ENCODE results near the gene EIF2S3B. TPM values are rescaled to one million over a fixed set of nuclear protein-coding genes. Genes with fewer than 3 reads are reported as not detected.

The EIF2S3B gene
- total RNA-seq, result 0.94 TPM

GRCh38 chr12:10505620-10506019, at the start of gene EIF2S3B:
EIF2S3B (plus strand) TSS chr12:10505890; CDS start chr12:10505903, 13 bp downstream.

Small RNA genes lying within 50 kb of the gene (small RNA-seq; reads per million reads assigned to genes)
- gene SLC25A39P2 (ENCODE audit: low replicate concordance), result not detected

Other genes with a start within 250 kb of the EIF2S3B start
- 0.63 TPM for gene KLRD1, start 198.0 kb upstream of the EIF2S3B start, total RNA-seq
- 0.31 TPM for gene KLRK1, start 115.8 kb upstream of the EIF2S3B start, total RNA-seq
- not detected for gene KLRC4, start 96.1 kb upstream of the EIF2S3B start, total RNA-seq
- 0.63 TPM for gene KLRC3, start 85.3 kb upstream of the EIF2S3B start, total RNA-seq
- 0.31 TPM for gene KLRC2, start 69.9 kb upstream of the EIF2S3B start, total RNA-seq
- not detected for gene KLRC1, start 52.5 kb upstream of the EIF2S3B start, total RNA-seq
- gene MAGOHB, start 107.7 kb downstream of the EIF2S3B start, total RNA-seq, result 31.0 TPM
- gene STYK1, start 168.2 kb downstream of the EIF2S3B start, total RNA-seq, result 4.7 TPM
- 7.5 TPM for gene YBX3, start 217.4 kb downstream of the EIF2S3B start, total RNA-seq